ENCODE measurements around the gene PSMC1.

DNA sequence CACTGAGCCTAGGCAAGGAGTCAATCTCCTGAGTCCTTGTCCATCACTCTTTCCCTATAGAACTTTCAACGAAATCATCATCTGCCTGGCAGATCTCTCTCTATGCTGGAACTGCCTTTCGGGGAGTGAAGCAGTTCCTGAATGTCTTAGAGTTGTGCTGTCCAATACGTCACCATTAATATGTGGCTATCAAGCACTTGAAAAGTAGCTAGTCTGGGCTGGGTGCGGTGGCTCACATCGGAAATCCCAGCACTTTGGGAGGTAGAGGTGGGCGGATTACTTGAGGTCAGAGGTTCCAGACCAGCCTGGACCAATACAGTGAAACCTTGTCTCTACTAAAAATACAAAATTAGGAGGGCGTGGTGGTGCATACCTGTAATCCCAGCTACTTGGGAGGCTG lies 40.3 kb downstream of the PSMC1 start:
- no peak for TF ChIP-seq CTCF (IDR thresholded peaks at IDR 0.05)
- TF ChIP-seq POLR2A (IDR thresholded peaks at IDR 0.05): no peak

Data from thyroid gland (tissue), 4 donors.